HepG2 (cell line): ENCODE data around the gene PRKG1. TPM values are rescaled to one million over a fixed set of nuclear protein-coding genes. Genes with fewer than 3 reads are reported as not detected.

Experiments used
- ATAC-seq: fragments of 200-7000 bp; cut with Tn5 transposase; 3 replicates; pipeline ENCODE4 v1.9.1; 2020; ENCODE audit warnings: mild to moderate bottlenecking, moderate library complexity
- BruUV-seq: library from RNA; stranded (reverse); fragments of 400-500 nt; replicated peaks from 2 replicates; lab custom pipeline; 2021; lab: Mats Ljungman, UMichigan
- CTCF ChIA-PET: fragments of 300-600 bp; formaldehyde crosslinking; extraction: SDS; loops from one replicate; lab custom pipeline; 2021; ENCODE audit warnings: low total read pairs, inconsistent platforms, low intra/inter-chr PET ratio; lab: Yijun Ruan, JAX
- POLR2A ChIA-PET: fragments of 350-600 bp; sonication (Branson Sonifier 250); formaldehyde crosslinking; loops from one replicate; lab custom pipeline; 2020; ENCODE audit warnings: antibody characterized with exemption, inconsistent platforms; lab: Yijun Ruan, JAX
- DNase-seq: peaks from one replicate; pipeline ENCODE4 v3.0.0-alpha.2; 2015; ENCODE audit warnings: low spot score
- FAIRE-seq: peaks from 3 replicates; lab custom pipeline; 2011; peaks lifted over from hg19 to GRCh38; lab: Jason Lieb, UNC
- H2AFZ ChIP-seq: one replicate; pipeline ENCODE4 v1.6.1; 2011; ENCODE audit warnings: low read length, inconsistent platforms
- H3K27ac ChIP-seq: fragments of 300-600 bp; 3 replicates; pipeline ENCODE4 v1.8.0; 2011; ENCODE audit warnings: mixed run types, mild to moderate bottlenecking, mixed read lengths, low read length, inconsistent platforms; ENCODE audit not compliant: insufficient read depth; ENCODE audit errors: extremely low read length
- H3K27me3 ChIP-seq, 2 experiments: fragments of 200-600 bp in 1 of 2; 2 replicates in 1 of 2; 3 replicates in 1 of 2; pipeline versions ENCODE4 v1.6.0 to v1.8.0; 2011; ENCODE audit warnings: low read length in 2 of 2, mild to moderate bottlenecking in 2 of 2, moderate library complexity in 2 of 2, inconsistent platforms in 1 of 2; ENCODE audit not compliant: insufficient read depth in 2 of 2, control insufficient read depth in 1 of 2
- H3K36me3 ChIP-seq, 2 experiments: fragments of 200-600 bp in 1 of 2; replicated peaks in 1 of 2; 2 replicates in 1 of 2; 3 replicates in 1 of 2; pipeline versions ENCODE4 v1.5.1 to v1.8.0; 2011; ENCODE audit warnings: low read length in 2 of 2, inconsistent platforms in 1 of 2; ENCODE audit not compliant: insufficient read depth in 2 of 2, control insufficient read depth in 1 of 2
- H3K4me1 ChIP-seq: 2 replicates; pipeline ENCODE4 v1.5.1; 2012; ENCODE audit warnings: low read length, inconsistent platforms; ENCODE audit not compliant: insufficient read depth
- H3K4me2 ChIP-seq: 2 replicates; pipeline ENCODE4 v1.6.0; 2011; ENCODE audit warnings: low read depth, low read length, inconsistent platforms
- H3K4me3 ChIP-seq, 3 experiments: fragments of 200-600 bp in 1 of 3; sonication (generic), shearing (Covaris generic) in 1 of 3; replicated peaks in 1 of 3; 2 replicates each; pipeline ENCODE4 v1.5.1; 2011 to 2016; ENCODE audit warnings: low read length in 3 of 3, inconsistent platforms in 2 of 3, low read depth in 2 of 3, mild to moderate bottlenecking in 2 of 3, control low read depth in 1 of 3, mixed read lengths in 1 of 3; ENCODE audit not compliant: insufficient read depth in 1 of 3
- H3K79me2 ChIP-seq: one replicate; pipeline ENCODE4 v1.6.1; 2011; ENCODE audit warnings: low read length, inconsistent platforms; ENCODE audit not compliant: insufficient read depth
- H3K9ac ChIP-seq: 2 replicates; pipeline ENCODE4 v1.6.0; 2011; ENCODE audit warnings: mild to moderate bottlenecking, low read depth, low read length, inconsistent platforms; ENCODE audit not compliant: insufficient read depth
- H3K9me3 ChIP-seq: 2 replicates; pipeline ENCODE4 v1.5.1; 2012; ENCODE audit warnings: mild to moderate bottlenecking, low read length
- H4K20me1 ChIP-seq: 2 replicates; pipeline ENCODE4 v1.6.0; 2011; ENCODE audit warnings: inconsistent platforms, mild to moderate bottlenecking, low read length, moderate library complexity; ENCODE audit not compliant: insufficient read depth
- ARNT ChIP-seq: fragments of 450-650 bp; IDR thresholded peaks from 2 replicates; pipeline ENCODE4 v1.6.1; 2017
- ATM ChIP-seq: fragments of 450-650 bp; IDR thresholded peaks from 2 replicates; pipeline ENCODE4 v1.7.1; 2017; ENCODE audit warnings: mild to moderate bottlenecking, borderline replicate concordance
- ERF ChIP-seq: IDR thresholded peaks from 2 replicates; pipeline ENCODE4 v1.6.1; 2018; ENCODE audit warnings: missing biosample characterization, missing genetic modification reagents
- GRHL1 ChIP-seq: sonication (generic); formaldehyde crosslinking; conservative IDR thresholded peaks from 2 replicates; pipeline ENCODE4 v1.8.0; 2022; ENCODE audit warnings: missing genetic modification reagents
- PHF20 ChIP-seq: sonication (generic); formaldehyde crosslinking; IDR thresholded peaks from 2 replicates; pipeline ENCODE4 v1.5.0; 2020; ENCODE audit warnings: mild to moderate bottlenecking, missing genetic modification reagents
- RBM39 ChIP-seq: fragments of 200-400 bp; formaldehyde crosslinking; IDR thresholded peaks from one replicate; pipeline ENCODE4 v1.6.1; 2018; ENCODE audit warnings: antibody characterized with exemption, mild to moderate bottlenecking, low read depth, low read length; ENCODE audit not compliant: poor library complexity, severe bottlenecking
- TBP ChIP-seq: sonication (generic); formaldehyde crosslinking; IDR thresholded peaks from 2 replicates; pipeline ENCODE4 v1.5.0; 2020; ENCODE audit warnings: missing genetic modification reagents
- TP53 ChIP-seq: sonication (generic); formaldehyde crosslinking; conservative IDR thresholded peaks from 2 replicates; pipeline ENCODE4 v1.4.0; 2020; ENCODE audit warnings: missing genetic modification reagents
- ZNF136 ChIP-seq: sonication (generic); formaldehyde crosslinking; IDR thresholded peaks from 2 replicates; pipeline ENCODE4 v1.8.1; 2022; ENCODE audit warnings: low read depth, mild to moderate bottlenecking, moderate library complexity, missing genetic modification reagents
- ZNF142 ChIP-seq: sonication (generic); formaldehyde crosslinking; IDR thresholded peaks from 2 replicates; pipeline ENCODE4 v1.4.0; 2020; ENCODE audit warnings: missing genetic modification reagents
- ZNF354B ChIP-seq: sonication (generic); formaldehyde crosslinking; IDR thresholded peaks from 2 replicates; pipeline ENCODE4 v1.8.0; 2022; ENCODE audit warnings: mild to moderate bottlenecking, missing genetic modification reagents
- ZNF446 ChIP-seq: sonication (generic); formaldehyde crosslinking; IDR thresholded peaks from 2 replicates; pipeline ENCODE4 v1.5.0; 2020; ENCODE audit warnings: mild to moderate bottlenecking, missing genetic modification reagents
- ZNF547 ChIP-seq: sonication (generic); formaldehyde crosslinking; IDR thresholded peaks from 2 replicates; pipeline ENCODE4 v1.5.1; 2020; ENCODE audit warnings: mild to moderate bottlenecking, missing genetic modification reagents
- ZNF570 ChIP-seq: sonication (generic); formaldehyde crosslinking; IDR thresholded peaks from 2 replicates; pipeline ENCODE4 v1.4.0; 2020; ENCODE audit warnings: mild to moderate bottlenecking, missing genetic modification reagents, borderline replicate concordance
- ZNF788 ChIP-seq: sonication (generic); formaldehyde crosslinking; IDR thresholded peaks from 2 replicates; pipeline ENCODE4 v1.5.0; 2020; ENCODE audit warnings: mild to moderate bottlenecking, missing genetic modification reagents, borderline replicate concordance
- WGBS: methylation state at CpG from one replicate; pipeline ENCODE4 v1.1.6; 2017; ENCODE audit warnings: low lambda C conversion rate; 5-methylcytosine and 5-hydroxymethylcytosine counted together
- in situ Hi-C: cut with HindIII; loops from 2 replicates; pipeline ENCODE4 v1.10.0; 2017; ENCODE audit warnings: low pct_unique_long_range_greater_than_20kb; ENCODE audit not compliant: extremely low pct_ligation_motif_present
- intact Hi-C: fragments of 100-400 bp; cut with micrococcal nuclease; formaldehyde crosslinking; loops from one replicate; pipeline ENCODE4 v1.10.0; 2022; ENCODE audit not compliant: unreplicated experiment
- polyA plus RNA-seq, 8 experiments: library from polyadenylated mRNA; depleted of rRNA in 3 of 8; stranded (reverse) in 7 of 8; unstranded in 1 of 8; fragments of >200 nt; fragmentation: Illumina TruSeq in 4 of 8; extraction: Trizol in 4 of 8; gene quantifications; 2 replicates each; pipeline versions ENCODE4 v1.2.1 to v1.2.3, GENCODE V29; 2011 to 2016; ENCODE audit warnings: low read depth in 4 of 8, missing spikeins in 1 of 8, mixed read lengths in 1 of 8; ENCODE audit not compliant: insufficient read depth in 1 of 8
- total RNA-seq, 5 experiments: library from RNA; depleted of rRNA; stranded (reverse); fragments of >200 nt; fragmentation: Illumina TruSeq; extraction: Trizol; gene quantifications; 2 replicates each; pipeline ENCODE4 v1.2.3, GENCODE V29; 2016; ENCODE audit warnings: low read depth in 1 of 5
- TF ChIP-seq, protein P1 (sequence below): sonication (generic); formaldehyde crosslinking; IDR thresholded peaks from 2 replicates; pipeline ENCODE4 v1.8.0; 2022; ENCODE audit warnings: mild to moderate bottlenecking, missing genetic modification reagents, moderate library complexity

The PRKG1 gene
- total and polyA plus RNA-seq, 2 of the 13 experiments (the other 11 are each of a cell fraction or from before 2014, with no cell fraction given) = 0.01 TPM; not detected in 1

GRCh38 chr10:51788273-51788672 lies 714.0 kb downstream of the PRKG1 start:
- FAIRE-seq = no peak
- Histone ChIP-seq H4K20me1 (no peaks in the 10 kb centered on the region), H3K4me1 (no peaks in the 10 kb centered on the region), H3K4me2 (no peak overlapping the region), H3K9me3 (0 out of 2 replicates have a peak, but pooled peaks cover 10% of the 10 kb centered on the region), H3K27ac (no peak overlapping the region), H2AFZ (no peak overlapping the region), H3K4me3 (no peak overlapping the region), H3K9ac (no peak overlapping the region), H3K27me3 (no peaks in the 10 kb centered on the region), H3K36me3 (no peaks in the 10 kb centered on the region), H3K79me2 (no peaks in the 10 kb centered on the region)
- no peak for ATAC-seq
- ChIA-PET POLR2A (no interaction called here), CTCF (no interaction called here)
- no peak for DNase-seq
- intact Hi-C loops (no loop called here), in situ Hi-C loops (no loop called here)
- BruUV-seq = no TSS peak
- 0% methylated on average over 3 of the region's 3 CpGs for WGBS
- TF ChIP-seq RBM39 = no peak
- no peak for TF ChIP-seq TP53 (CRISPR knock-in tag)
- no peak for TF ChIP-seq TBP (CRISPR knock-in tag)
- no peak for TF ChIP-seq ATM
- no peak for TF ChIP-seq ARNT
- no peak for TF ChIP-seq ZNF354B (CRISPR knock-in tag)
- TF ChIP-seq ZNF136 (CRISPR knock-in tag) = no peak
- TF ChIP-seq PHF20 = no peak
- no peak for TF ChIP-seq GRHL1
- TF ChIP-seq, protein P1, sequence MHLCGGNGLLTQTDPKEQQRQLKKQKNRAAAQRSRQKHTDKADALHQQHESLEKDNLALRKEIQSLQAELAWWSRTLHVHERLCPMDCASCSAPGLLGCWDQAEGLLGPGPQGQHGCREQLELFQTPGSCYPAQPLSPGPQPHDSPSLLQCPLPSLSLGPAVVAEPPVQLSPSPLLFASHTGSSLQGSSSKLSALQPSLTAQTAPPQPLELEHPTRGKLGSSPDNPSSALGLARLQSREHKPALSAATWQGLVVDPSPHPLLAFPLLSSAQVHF = no peak
- TF ChIP-seq ZNF570 (CRISPR knock-in tag) = no peak
- TF ChIP-seq ZNF547 (CRISPR knock-in tag) = no peak
- no peak for TF ChIP-seq ZNF142 (CRISPR knock-in tag)
- TF ChIP-seq ZNF446 = no peak
- no peak for TF ChIP-seq ZNF788 (CRISPR knock-in tag)
- no peak for TF ChIP-seq ERF (CRISPR knock-in tag)
